HCT116 (cell line): ENCODE results near the gene EP400.

ENCODE experiments used
- POLR2A ChIP-seq: IDR thresholded peaks from 2 replicates; pipeline ENCODE4 v1.7.0; 2011; ENCODE audit warnings: borderline replicate concordance; ENCODE audit not compliant: insufficient read depth, insufficient read length; ENCODE audit errors: extremely low read depth
- SIN3A ChIP-seq: IDR thresholded peaks from 2 replicates; pipeline ENCODE4 v1.6.1; 2012; ENCODE audit warnings: low read depth
- TF ChIP-seq, protein P1 (sequence below), 3 experiments: fragments of 200-600 bp in 1 of 3; sonication (generic) in 1 of 3; IDR thresholded peaks in 2 of 3; conservative IDR thresholded peaks in 1 of 3; 2 replicates each; pipeline ENCODE4 v1.5.1; 2012 to 2017; ENCODE audit warnings: low read depth in 2 of 3, low read length in 2 of 3, antibody characterized with exemption in 1 of 3, borderline replicate concordance in 1 of 3, control low read depth in 1 of 3, mild to moderate bottlenecking in 1 of 3, mixed read lengths in 1 of 3, mixed run types in 1 of 3, moderate library complexity in 1 of 3; ENCODE audit not compliant: insufficient read depth in 1 of 3

DNA sequence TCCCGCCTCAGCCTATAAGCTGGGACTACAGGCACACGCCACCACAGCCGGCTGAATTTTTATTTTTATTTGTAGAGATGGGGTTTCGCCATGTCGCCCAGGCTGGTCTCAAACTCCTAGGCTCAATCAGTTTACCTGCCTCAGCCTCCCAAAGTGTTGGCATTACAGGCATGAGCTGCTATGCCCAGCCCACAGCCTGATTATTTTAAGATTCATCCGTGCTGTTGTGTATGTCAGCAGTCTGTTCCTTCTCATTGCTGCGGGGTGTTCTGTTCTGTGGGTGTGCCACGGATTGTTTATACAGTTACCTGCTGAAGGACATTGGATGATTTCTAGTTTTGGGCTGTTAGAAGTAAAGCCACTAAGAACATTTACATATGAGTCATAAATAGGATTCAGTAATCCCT lies 9.6 kb upstream of the EP400 start:
- TF ChIP-seq, protein P1, sequence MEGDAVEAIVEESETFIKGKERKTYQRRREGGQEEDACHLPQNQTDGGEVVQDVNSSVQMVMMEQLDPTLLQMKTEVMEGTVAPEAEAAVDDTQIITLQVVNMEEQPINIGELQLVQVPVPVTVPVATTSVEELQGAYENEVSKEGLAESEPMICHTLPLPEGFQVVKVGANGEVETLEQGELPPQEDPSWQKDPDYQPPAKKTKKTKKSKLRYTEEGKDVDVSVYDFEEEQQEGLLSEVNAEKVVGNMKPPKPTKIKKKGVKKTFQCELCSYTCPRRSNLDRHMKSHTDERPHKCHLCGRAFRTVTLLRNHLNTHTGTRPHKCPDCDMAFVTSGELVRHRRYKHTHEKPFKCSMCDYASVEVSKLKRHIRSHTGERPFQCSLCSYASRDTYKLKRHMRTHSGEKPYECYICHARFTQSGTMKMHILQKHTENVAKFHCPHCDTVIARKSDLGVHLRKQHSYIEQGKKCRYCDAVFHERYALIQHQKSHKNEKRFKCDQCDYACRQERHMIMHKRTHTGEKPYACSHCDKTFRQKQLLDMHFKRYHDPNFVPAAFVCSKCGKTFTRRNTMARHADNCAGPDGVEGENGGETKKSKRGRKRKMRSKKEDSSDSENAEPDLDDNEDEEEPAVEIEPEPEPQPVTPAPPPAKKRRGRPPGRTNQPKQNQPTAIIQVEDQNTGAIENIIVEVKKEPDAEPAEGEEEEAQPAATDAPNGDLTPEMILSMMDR (IDR thresholded peaks at IDR 0.05 in 2 of 3, conservative IDR thresholded peaks at IDR 0.05 in 1 of 3; ENCODE audit: borderline replicate concordance in 1 of 3, insufficient read depth in 1 of 3, low read depth in 2 of 3, low read length in 2 of 3), result no peak
- TF ChIP-seq SIN3A, result no peak
- no peak for TF ChIP-seq POLR2A
